Left forelimb (tissue), 1 donor: ENCODE data around the gene LECT2.

Experiments
- DNase-seq: peaks from one replicate; pipeline ENCODE4 v3.0.0-alpha.2; 2018; ENCODE audit warnings: low spot score

LECT2 gene

DNA sequence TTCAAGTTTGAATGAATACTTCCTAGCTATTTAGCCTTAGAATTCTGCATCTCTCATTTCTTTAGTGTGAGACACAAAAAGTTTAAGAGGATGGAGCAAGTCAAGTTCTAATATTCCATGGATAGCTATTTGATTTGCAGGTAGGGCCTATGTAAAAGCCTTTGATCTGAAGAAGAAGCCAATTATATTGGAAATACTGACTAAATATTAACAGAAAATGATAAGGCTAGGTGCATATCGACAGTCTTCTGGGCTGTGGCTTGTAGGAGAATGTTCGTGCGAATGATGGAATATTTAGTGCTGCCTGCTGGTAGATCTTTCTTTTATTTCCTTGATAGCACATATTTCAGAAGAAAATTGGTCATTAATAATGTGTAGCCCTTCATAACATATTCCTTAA, at the start of gene LECT2:
TSS of gene LECT2 (minus strand) at position 85 of the 400 bp plus-strand sequence. CDS start 150 bp downstream, outside the sequence.
- DNase-seq: no peak

DNA sequence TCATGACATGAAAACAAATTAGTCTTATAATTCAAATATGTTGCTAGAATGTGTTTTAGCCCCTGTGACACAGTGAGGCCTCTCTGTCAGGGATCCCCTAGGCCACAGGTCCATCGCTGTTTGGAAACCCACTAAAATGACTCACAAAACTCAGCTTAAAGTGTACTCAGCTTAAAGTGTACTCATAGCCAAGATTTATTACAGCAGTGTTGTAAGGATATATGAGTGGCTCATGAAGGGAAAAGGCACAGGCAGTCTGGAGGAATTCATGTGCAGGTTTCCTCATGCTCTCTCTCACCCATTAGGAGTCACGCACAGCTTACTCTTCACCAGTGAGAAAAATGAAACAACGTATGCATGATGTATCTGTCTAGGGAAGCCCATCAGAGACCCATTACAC, 49.7 kb upstream of the LECT2 start:
- DNase-seq: no peak

DNA sequence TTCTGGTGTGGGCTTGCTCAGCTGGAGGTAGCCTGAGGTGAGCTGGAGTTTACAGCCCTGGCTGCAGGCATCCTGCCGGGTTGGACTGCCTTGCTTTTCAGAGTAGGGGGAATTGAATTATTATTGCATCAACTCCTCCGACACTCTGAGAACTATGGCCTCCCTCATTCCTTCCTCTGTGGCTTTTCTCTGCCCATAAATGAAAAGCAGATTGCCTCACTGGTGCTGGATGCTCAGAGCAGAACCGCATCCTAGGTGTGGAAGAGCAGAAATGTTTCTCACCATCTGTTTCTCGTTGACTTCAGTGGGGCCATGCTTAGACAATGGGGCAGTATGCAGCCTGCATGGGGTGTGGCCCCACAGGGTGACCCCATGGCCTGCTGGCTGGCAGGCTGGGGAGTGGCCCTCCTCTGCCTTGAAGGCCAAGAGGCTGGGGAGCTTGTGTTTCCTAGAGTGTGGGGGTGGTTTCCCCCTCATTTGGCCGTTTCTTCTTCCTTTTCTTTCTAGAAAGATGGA, 46.7 kb upstream of the LECT2 start:
- DNase-seq: peak; percentile 84

DNA sequence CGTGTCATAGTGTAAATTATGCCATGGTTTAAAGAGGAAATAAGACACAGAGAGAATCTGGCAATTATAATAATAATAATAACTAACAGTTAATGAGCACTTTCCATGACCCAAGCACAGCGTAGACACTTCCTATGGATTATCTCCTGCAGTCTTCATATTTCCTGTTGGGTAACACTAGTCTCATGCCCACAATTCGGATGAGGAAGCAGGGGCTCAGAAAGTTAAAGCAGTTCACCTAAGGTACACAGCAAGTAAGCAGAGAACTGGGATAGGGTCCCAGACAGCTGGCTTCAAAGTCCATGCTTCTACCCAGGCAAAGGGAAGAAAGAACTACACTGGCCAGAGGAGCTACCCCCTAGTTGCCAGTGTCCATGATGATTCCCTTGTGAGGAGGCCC, 46.1 kb upstream of the LECT2 start:
- DNase-seq: no peak

DNA sequence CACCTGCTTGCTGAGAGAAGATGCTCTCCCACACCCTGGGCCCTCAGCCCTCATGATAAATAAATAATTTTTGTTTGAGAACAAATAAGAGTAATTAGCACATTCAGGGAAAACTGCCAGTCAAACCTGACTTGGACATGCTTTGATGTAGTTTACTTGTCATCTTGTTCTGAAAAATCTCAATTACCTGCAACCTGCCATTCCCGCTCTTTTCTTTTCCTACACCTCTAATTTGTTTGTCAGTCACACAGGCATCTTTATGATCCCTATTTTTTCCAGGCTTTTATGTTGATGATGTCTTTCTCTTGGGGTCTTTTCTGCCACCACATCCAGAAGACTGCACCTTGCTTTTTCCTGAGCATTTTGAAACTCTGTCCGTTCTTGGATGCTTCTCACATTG, 45.4 kb upstream of the LECT2 start:
- no peak for DNase-seq

- DNase-seq: no peak
Measured at GRCh38 chr5:135999406-136000139, 44.8 kb upstream of the LECT2 start.

- no peak for DNase-seq
Measured at GRCh38 chr5:135998889-135999288, 44.1 kb upstream of the LECT2 start.

DNA sequence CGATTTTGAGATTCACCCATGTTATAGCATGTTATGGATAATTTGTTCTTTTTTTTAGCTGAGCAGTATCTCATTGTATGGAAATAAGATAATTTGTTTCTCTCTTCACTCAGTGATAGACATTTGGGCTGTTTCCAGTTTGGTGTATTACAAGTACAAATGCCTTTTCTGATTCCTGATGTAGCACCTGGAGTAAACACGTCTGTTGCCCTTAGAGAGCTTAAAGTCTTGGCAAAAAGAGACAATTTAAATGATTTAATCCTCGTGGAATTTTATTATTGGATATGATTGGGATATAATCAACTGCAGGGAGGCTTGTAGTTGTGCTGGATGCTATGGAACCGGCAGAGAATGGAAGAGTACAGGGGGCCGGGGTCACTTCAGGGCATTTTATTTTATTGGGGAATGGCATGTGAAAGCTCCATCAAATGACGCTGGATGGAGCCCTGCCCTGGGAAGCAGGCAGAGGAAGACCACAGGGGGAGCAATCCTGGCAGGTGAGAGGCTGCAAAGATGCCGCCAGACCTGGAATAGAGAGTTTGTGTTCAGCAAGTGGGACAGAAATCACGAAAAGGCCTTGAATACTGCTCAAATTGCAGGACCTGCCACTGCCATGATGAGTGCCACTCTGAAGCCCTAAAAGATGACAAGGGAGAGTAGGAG, 43.0 kb upstream of the LECT2 start:
- no peak for DNase-seq

DNA sequence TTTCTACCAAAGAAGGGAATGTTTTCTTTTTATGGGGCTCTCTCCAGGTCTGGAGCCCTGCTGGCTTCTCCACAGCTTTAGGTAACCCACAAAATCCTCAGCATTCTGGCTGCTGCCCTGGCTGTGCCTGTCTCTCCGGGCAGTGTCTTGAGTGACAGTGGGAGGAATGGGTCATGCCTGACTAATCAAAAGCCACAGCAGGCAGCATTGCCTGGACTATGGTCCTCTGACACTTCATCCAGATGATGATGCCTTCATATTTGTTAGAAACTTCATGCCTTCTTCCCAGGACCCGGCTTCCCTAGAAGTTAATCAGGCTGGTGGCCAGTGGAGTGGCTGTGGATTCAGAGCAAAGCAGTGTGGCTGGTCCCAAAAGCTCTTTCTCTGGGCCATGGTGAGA, 41.8 kb upstream of the LECT2 start:
- DNase-seq: no peak

GRCh38 chr5:135995976-135996375, 41.2 kb upstream of the LECT2 start:
- DNase-seq: no peak

DNA sequence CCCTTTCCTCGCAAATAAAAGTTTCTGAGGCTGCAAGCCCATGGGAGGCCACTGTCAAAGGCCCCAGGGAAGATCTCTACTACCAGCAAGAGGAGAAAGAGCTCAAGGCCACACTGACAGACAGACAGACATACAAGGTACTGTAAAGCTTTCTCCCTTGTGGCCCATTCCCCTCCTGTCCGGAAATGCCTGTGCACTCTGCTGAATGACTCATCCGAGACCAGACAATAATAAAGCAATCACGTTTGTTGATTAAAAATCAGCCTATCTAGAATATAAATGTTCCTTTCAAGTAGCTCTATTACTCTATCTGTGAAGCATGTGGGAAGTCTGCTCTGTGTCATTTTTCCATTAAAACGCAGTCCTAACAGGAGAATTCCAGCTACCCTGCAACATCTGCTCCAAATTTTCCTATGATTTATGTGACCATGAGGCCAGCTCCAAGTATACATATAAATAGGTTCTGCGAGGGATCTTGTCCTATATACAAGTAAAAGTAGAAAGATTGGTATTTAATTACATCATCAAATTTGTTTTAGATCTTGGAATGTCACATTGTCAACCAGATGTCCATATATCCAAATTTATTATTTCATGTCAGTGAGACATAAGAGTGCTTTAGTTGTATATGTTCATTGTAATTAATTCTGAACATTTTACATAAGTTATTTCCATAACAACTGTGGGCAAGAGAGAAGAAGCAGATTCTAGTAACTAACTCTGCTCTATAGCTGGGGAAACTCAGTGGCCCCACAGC, 39.3 kb upstream of the LECT2 start:
- no peak for DNase-seq

DNA sequence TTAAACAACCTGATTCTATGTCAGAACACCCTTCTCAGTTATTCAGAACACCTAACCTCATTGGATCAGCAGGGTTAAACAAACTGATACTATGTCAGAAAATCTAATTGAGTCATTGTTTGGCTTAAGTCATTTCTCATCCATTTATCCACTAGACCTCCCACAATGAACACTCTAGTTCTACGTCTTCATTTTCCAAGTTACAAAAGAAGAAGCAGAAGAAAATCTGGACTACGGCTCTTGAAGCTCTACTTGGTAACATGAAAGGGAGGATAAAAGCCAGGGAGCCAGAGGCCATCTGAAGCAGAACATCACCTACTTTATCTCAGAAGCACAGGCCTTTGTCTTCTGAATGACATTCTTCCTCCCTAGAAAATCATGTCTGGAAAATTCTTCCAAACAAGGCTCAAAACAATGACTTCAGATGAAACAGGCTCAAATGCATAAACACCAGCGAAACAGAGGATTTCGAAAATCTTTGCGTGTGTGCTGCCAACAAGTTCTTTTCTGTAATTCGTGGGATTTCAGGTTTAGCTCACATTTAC, 38.6 kb upstream of the LECT2 start:
- DNase-seq: no peak

DNA sequence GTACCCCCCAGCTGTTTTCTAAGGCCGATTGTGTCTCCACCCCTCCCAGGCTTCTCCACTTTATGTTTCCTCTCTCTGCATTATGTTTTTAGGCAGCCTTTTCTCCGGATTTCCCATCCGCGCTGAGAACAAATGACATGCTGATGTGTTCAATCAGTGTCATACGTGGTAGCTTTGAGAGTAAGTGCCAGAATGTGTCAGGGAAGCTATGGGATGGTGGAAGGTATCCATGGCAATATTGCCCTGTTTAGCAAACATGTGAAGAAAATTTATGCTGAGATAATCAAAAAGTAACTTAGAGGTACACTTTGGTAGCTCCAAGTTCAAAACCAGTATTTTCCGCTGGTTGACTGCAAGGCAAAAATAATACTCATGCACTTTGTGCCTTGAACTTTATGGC, 36.6 kb upstream of the LECT2 start:
- no peak for DNase-seq

DNA sequence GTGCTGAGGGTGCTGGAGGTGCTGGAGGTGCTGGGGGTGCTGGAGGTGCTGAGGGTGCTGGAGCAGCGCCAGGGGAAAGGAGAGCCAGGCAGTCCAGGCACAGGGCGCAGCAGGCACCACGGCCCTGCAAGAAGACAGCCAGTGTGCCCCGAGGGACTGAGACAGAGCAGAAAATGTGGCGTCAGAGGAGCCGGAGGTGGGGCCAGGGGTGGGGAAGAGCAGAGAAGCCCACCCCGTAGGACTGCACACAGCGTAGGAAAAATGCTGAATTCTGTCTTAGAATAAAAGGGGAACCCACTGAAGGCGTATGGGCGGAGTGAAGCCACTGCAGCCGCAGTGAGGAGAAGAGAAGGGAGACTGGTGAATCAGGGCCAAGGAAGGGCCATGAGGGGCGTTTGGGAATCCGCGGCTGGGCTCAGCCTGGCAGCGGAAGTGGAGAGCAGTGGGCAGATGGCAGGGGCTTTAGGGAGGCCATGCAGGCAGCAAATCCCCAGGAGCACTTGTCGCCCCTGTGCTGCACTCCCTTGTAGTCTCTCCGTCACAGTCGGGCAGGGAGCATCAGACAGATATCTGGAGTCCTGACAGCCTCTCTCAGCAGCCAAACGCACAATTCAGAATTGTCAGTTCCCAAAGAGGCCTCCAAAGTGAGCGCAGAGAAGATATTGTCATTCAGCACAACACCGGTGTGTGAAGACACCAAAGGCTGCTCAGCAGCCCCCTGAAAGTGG, 35.9 kb upstream of the LECT2 start:
- DNase-seq: no peak

GRCh38 chr5:135989686-135990085, 34.9 kb upstream of the LECT2 start:
- no peak for DNase-seq

- no peak for DNase-seq
Measured at GRCh38 chr5:135988546-135988945, 33.8 kb upstream of the LECT2 start.

GRCh38 chr5:135986891-135987401, 32.2 kb upstream of the LECT2 start:
- no peak for DNase-seq

DNA sequence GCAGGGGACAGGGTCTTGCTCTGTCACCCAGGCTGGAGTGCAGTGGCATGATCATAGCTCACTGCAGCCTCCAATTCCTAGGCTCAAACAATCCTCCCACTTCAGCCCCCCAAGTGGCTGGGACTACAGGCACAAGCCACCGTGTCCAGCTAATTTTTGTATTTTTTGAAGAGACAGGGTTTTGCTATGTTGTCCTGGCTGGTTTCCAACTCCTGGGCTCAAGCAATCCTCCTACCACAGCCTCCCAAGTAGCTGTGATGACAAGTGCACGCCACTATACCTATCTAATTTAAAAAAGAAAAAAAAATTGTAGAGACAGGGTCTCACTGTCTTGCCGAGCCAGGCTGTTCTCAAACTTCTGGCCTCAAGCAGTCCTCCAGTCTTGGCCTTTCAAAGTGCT, 31.6 kb upstream of the LECT2 start:
- DNase-seq: no peak

GRCh38 chr5:135985951-135986350, 31.2 kb upstream of the LECT2 start:
- no peak for DNase-seq

DNA sequence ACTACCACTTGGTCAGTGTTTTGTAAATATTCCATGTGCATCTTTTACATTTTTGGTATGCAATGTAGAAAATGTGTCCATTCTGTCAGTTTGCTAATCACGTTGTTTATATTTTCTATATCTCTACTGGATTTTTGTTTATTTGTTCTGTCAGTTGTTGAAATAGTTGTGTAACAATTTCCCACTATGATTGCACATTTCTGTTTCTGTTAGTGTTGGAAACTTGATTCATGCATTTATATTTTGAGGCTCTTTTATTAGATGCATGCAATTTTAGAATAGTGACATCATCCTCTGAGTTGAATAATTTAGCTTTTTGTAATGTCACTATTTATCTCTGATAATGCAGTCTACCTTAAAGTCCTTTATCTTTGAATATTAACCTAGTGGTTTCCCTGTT, 25.8 kb upstream of the LECT2 start:
- DNase-seq: no peak

GRCh38 chr5:135979510-135979909, 24.7 kb upstream of the LECT2 start:
- DNase-seq: no peak

DNA sequence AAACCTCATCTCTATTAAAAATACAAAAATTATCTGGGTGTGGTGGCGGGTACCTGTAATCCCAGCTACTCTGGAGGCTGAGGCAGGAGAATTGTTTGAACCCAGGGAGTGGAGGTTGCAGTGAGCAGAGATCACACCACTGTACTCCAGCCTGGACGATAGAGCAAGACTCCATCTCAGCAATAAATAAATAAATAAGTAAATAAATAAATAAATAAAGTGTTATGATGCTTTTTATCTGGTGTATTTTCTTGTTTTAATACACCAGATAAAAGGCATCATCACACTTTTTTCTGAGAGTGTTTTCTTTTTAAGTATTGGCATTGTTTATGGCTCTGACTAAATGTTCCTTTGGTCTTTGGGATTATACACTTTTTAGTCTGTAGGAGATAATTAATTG, 24.2 kb upstream of the LECT2 start:
- no peak for DNase-seq
